Gastroesophageal sphincter (tissue), 4 donors: Measurements from ENCODE around the gene SDS. TPM values are rescaled to one million over a fixed set of nuclear protein-coding genes. Genes with fewer than 3 reads are reported as not detected.

Experiments used
- ATAC-seq: fragments of 150-250 bp; one replicate; pipeline ENCODE4 v1.9.1; 2016; ENCODE audit warnings: mild to moderate bottlenecking, moderate library complexity
- H3K27ac ChIP-seq, 4 donors: fragments of 200-600 bp; sonication (generic) in 3 of 4; 1 replicate in 3 of 4; 2 replicates in 1 of 4; pipeline ENCODE4 v1.5.1; 2016 to 2019
- H3K27me3 ChIP-seq: fragments of 200-600 bp; sonication (generic); one replicate; pipeline ENCODE4 v1.5.1; 2019
- H3K36me3 ChIP-seq, 2 donors: fragments of 200-600 bp; sonication (generic); one replicate each; pipeline ENCODE4 v1.5.1; 2019; ENCODE audit warnings: control low read depth in 1 of 2
- H3K4me1 ChIP-seq, 3 donors: fragments of 200-600 bp; sonication (generic); 1 replicate in 2 of 3; 2 replicates in 1 of 3; pipeline ENCODE4 v1.5.1; 2016 to 2019; ENCODE audit warnings: control low read depth in 2 of 3
- H3K4me3 ChIP-seq, 2 donors: fragments of 200-600 bp; sonication (generic); one replicate each; pipeline ENCODE4 v1.5.1; 2019; ENCODE audit warnings: mild to moderate bottlenecking in 1 of 2, moderate library complexity in 1 of 2
- H3K9me3 ChIP-seq, 3 donors: fragments of 200-600 bp; sonication (generic); one replicate each; pipeline ENCODE4 v1.5.1; 2017 to 2019; ENCODE audit warnings: control low read depth in 2 of 3
- EP300 ChIP-seq: sonication (generic); formaldehyde crosslinking; IDR thresholded peaks from one replicate; pipeline ENCODE4 v1.6.1; 2017; ENCODE audit warnings: antibody characterized with exemption, mild to moderate bottlenecking
- POLR2A ChIP-seq, 2 donors: fragments of 450-650 bp; IDR thresholded peaks; one replicate each; pipeline ENCODE4 v1.6.1; 2017; ENCODE audit warnings: antibody characterized with exemption in 2 of 2, mild to moderate bottlenecking in 2 of 2, moderate library complexity in 1 of 2
- POLR2AphosphoS5 ChIP-seq: sonication (generic); formaldehyde crosslinking; IDR thresholded peaks from one replicate; pipeline ENCODE4 v1.6.1; 2017; ENCODE audit warnings: antibody characterized with exemption
- WGBS, 2 donors: methylation state at CpG; one replicate each; pipeline ENCODE4 v1.1.5; 2018; ENCODE audit warnings: low coverage in 1 of 2; 5-methylcytosine and 5-hydroxymethylcytosine counted together
- total RNA-seq, 4 donors: library from RNA; depleted of rRNA; stranded (reverse); fragments of >200 nt; gene quantifications; one replicate each; pipeline ENCODE4 v1.1.0, GENCODE V29; 2016
- TF ChIP-seq, protein P1 (sequence below), 4 experiments: fragments of 200-600 bp in 2 of 4; fragments of 450-650 bp in 2 of 4; sonication (generic) in 1 of 4; IDR thresholded peaks; one replicate each; pipeline ENCODE4 v1.5.1; 2017 to 2019; ENCODE audit warnings: antibody characterized with exemption in 4 of 4, mild to moderate bottlenecking in 2 of 4, moderate library complexity in 2 of 4

SDS gene
- total RNA-seq, 4 donors from 2014 or later: 0.39 to 5.5 TPM; not detected in 2

DNA sequence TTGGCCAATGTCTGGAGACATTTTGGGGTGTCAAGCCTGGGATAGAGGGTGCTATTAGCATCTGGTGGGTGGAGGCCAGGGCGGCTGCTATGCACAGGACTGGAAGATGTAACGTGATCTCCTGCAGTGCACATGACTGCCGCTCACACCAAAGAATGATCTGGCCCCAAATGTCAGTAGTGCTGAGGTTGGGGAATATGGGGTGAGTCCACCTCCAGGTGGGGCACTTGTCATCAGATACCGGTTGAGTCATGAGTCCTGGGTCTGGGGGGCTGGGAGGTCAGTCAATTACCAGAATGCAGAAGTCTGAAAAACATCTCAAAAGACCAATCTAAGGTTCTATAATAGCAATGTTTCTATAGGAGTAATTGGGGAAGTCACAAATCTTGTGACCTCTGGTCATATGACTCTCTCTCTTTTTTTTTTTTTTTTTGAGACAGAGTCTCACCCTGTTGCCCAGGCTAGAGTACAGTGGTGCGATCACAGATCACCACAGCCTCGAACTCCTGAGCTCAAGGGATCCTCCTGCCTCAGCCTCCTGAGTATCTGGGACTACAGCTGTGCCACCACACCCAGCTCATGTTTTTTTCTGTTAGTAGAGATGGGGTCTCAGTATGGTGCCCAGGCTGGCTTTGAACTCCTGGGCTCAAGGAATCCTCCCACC is 12.5 kb upstream of the SDS start:
- Histone ChIP-seq H3K4me1 (peaks cover 0 to 4% (median 0%) of the 10 kb centered on the region in 3 donors), H3K36me3 (no peaks in the 10 kb centered on the region), H3K27me3 (peaks cover 20% of the 10 kb centered on the region), H3K4me3 (no peak overlapping the region), H3K9me3 (no peaks in the 10 kb centered on the region), H3K27ac (peak overlapping the region in 1 of 4 donors; percentile 17)
- 81% methylated on average over 2 of the region's 6 CpGs; no CpG with 5 or more reads in 1 of the 2 donors for WGBS, 2 donors
- ATAC-seq: no peak
- TF ChIP-seq POLR2A (IDR thresholded peaks at IDR 0.05) (no peak), POLR2AphosphoS5 (no peak)
- TF ChIP-seq, protein P1, sequence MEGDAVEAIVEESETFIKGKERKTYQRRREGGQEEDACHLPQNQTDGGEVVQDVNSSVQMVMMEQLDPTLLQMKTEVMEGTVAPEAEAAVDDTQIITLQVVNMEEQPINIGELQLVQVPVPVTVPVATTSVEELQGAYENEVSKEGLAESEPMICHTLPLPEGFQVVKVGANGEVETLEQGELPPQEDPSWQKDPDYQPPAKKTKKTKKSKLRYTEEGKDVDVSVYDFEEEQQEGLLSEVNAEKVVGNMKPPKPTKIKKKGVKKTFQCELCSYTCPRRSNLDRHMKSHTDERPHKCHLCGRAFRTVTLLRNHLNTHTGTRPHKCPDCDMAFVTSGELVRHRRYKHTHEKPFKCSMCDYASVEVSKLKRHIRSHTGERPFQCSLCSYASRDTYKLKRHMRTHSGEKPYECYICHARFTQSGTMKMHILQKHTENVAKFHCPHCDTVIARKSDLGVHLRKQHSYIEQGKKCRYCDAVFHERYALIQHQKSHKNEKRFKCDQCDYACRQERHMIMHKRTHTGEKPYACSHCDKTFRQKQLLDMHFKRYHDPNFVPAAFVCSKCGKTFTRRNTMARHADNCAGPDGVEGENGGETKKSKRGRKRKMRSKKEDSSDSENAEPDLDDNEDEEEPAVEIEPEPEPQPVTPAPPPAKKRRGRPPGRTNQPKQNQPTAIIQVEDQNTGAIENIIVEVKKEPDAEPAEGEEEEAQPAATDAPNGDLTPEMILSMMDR (IDR thresholded peaks at IDR 0.05): no peak

DNA sequence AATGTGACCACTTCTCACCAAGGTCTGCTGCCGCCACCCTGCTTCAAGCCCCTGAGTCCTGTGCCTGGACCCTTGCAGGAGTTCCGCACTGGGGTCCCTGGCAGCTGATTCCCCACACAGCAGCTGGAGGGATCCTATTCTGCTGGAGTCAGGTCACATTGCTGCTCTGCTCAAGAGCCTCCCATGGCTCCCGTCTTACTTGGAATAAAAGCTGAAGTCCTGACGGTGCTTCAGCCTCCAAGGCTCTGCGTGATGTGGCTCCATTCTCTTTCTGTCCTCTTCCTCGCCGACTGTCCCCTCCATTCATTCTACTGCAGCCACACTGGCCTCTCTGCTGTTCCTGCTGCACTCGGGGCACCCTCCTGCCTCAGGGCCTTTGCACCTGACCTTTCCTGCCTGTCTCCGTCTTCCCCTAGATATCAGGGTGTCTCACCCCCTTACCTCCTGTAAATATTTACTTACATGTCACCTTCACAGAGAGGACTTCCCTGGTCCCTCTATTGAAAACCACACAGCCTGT is 10.9 kb upstream of the SDS start:
- peaks cover 33% of the 10 kb centered on the region for H3K27me3 ChIP-seq
- TF ChIP-seq, protein P1 (IDR thresholded peaks at IDR 0.05): no peak
- TF ChIP-seq EP300 (no peak), POLR2A (IDR thresholded peaks at IDR 0.05) (no peak), POLR2AphosphoS5 (no peak)
- no peaks in the 10 kb centered on the region for H3K36me3 ChIP-seq
- H3K4me1 ChIP-seq: peaks cover 0 to 4% (median 0%) of the 10 kb centered on the region in 3 donors
- no peak overlapping the region for H3K4me3 ChIP-seq
- no peak for ATAC-seq
- H3K27ac ChIP-seq: no peak overlapping the region
- 73 to 74% methylated on average over 6 to 7 of the region's 9 CpGs for WGBS, 2 donors
- no peaks in the 10 kb centered on the region for H3K9me3 ChIP-seq

DNA sequence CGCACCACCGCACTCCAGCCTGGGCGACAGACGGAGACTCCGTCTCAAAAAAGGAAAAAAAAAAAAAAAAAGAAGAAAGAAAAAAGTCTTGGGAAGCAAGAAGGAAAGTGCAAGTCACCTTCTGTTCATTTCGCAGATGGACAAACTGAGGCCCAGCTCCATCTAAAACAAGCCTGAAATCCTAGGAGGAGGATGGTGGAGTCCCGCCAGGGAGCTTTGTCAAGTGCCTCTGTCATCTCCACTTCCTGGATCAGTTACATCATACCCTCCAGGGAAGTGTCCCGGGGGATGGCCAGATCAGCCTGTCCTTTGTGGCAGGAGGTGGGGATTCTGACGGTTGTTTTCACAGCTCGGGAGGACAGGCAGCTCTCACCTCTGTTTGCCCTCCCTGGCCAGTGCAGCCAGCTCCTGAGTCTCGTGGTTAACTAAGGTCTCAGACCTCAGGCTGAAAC is 9.8 kb upstream of the SDS start:
- WGBS, 2 donors: 52% methylated on average over 6 to 10 of the region's 11 CpGs
- Histone ChIP-seq H3K27me3 (peaks cover 39% of the 10 kb centered on the region), H3K36me3 (no peaks in the 10 kb centered on the region), H3K9me3 (no peaks in the 10 kb centered on the region), H3K4me1 (peaks cover 0 to 2% (median 0%) of the 10 kb centered on the region in 3 donors), H3K4me3 (no peak overlapping the region), H3K27ac (no peak overlapping the region)
- TF ChIP-seq POLR2A (IDR thresholded peaks at IDR 0.05) (no peak), EP300 (no peak), POLR2AphosphoS5 (no peak)
- TF ChIP-seq, protein P1 (IDR thresholded peaks at IDR 0.05): no peak
- no peak for ATAC-seq

DNA sequence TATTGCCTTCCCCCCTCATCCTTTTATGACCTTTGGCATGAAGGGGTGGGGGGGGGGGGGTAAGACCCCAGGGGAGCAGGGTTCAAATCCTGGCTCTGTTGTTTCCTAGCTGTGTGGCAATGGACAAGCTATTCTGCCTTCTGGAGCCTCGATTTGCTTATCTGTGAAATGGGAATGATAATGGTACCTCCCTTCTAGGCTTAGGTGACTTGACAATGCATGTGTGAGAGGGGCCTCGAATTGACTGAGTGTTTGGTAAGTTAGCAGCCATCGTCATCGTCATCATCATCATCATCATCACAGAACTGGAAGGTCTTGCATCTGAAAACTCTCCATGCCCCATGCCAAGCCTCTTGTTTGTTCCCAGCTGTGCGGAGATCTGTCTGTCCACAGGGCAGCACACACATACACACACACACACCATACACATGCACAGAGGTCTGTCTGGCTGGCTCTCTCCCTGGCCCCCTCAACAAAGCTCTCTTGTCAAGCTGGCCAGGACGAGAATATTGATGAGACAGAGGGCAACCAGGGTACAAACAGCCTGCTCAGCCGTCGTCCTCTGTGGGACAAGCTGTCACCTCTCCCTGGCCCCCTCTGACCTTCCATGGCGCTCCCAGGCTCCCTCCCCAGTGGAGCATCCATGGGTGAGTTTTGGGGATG is 5.9 kb upstream of the SDS start:
- H3K27ac ChIP-seq: no peak overlapping the region
- no peak overlapping the region for H3K4me3 ChIP-seq
- WGBS, 2 donors: 59% methylated on average over 2 of the region's 9 CpGs; no CpG with 5 or more reads in 1 of the 2 donors
- no peak for ATAC-seq
- peaks cover 0 to 5% (median 0%) of the 10 kb centered on the region in 3 donors for H3K4me1 ChIP-seq
- H3K9me3 ChIP-seq: no peaks in the 10 kb centered on the region
- no peaks in the 10 kb centered on the region for H3K36me3 ChIP-seq
- peaks cover 37% of the 10 kb centered on the region for H3K27me3 ChIP-seq
- TF ChIP-seq, protein P1 (IDR thresholded peaks at IDR 0.05): no peak
- TF ChIP-seq POLR2A (IDR thresholded peaks at IDR 0.05): no peak
- no peak for TF ChIP-seq EP300
- no peak for TF ChIP-seq POLR2AphosphoS5
